Common myeloid progenitor, CD34-positive (primary cell): Measurements from ENCODE around the gene IMMP2L.
"Not testable (repeated sequence)": the region's sequence is repeated elsewhere in the genome, so short reads cannot be mapped to it uniquely, and the experiment has no call there.

Experiments used
- CTCF ChIA-PET: fragments of 350-600 bp; sonication (Branson Sonifier 250); formaldehyde crosslinking; loops from one replicate; lab custom pipeline; 2021; ENCODE audit warnings: antibody characterized with exemption; lab: Charles Lee
- POLR2A ChIA-PET: fragments of 350-600 bp; sonication (Branson Sonifier 250); formaldehyde crosslinking; loops from one replicate; lab custom pipeline; 2021; ENCODE audit warnings: antibody characterized with exemption; lab: Charles Lee
- DNase-seq, 3 donors: peaks; one replicate each; pipeline versions ENCODE4 v3.0.0 to v3.0.0-alpha.2; 2013
- H3K27ac ChIP-seq, 2 experiments: 1 replicate in 1 of 2; 2 replicates in 1 of 2; pipeline ENCODE4 v1.7.0; 2013; ENCODE audit warnings: inconsistent platforms in 2 of 2, low read length in 2 of 2, mild to moderate bottlenecking in 2 of 2, low read depth in 1 of 2, moderate library complexity in 1 of 2; ENCODE audit not compliant: severe bottlenecking in 2 of 2, insufficient read depth in 1 of 2, poor library complexity in 1 of 2
- H3K27me3 ChIP-seq, 5 experiments: replicated peaks in 2 of 5; 1 replicate in 3 of 5; 2 replicates in 2 of 5; pipeline versions ENCODE4 v1.6.1 to v1.7.0; 2013; ENCODE audit warnings: low read length in 4 of 5, mild to moderate bottlenecking in 2 of 5, moderate library complexity in 2 of 5, inconsistent platforms in 1 of 5; ENCODE audit not compliant: insufficient read depth in 5 of 5, control insufficient read depth in 4 of 5
- H3K36me3 ChIP-seq, 4 experiments: 1 replicate in 2 of 4; 2 replicates in 2 of 4; pipeline versions ENCODE4 v1.6.1 to v1.7.0; 2013; ENCODE audit warnings: low read length in 3 of 4, control low read depth in 1 of 4, mild to moderate bottlenecking in 1 of 4; ENCODE audit not compliant: control insufficient read depth in 4 of 4, insufficient read depth in 4 of 4
- H3K4me1 ChIP-seq, 4 experiments: 1 replicate in 3 of 4; 2 replicates in 1 of 4; pipeline versions ENCODE4 v1.6.1 to v1.7.1; 2013; ENCODE audit warnings: low read length in 3 of 4, mild to moderate bottlenecking in 3 of 4, control low read depth in 1 of 4, inconsistent platforms in 1 of 4, moderate library complexity in 1 of 4; ENCODE audit not compliant: control insufficient read depth in 4 of 4, insufficient read depth in 4 of 4; ENCODE audit errors: control extremely low read depth in 1 of 4
- H3K4me3 ChIP-seq, 7 experiments: 1 replicate in 4 of 7; 2 replicates in 3 of 7; pipeline versions ENCODE4 v1.5.1 to v1.7.0; 2013; ENCODE audit warnings: mild to moderate bottlenecking in 7 of 7, low read length in 6 of 7, moderate library complexity in 6 of 7, inconsistent platforms in 2 of 7, low read depth in 2 of 7, control low read depth in 1 of 7; ENCODE audit not compliant: insufficient read depth in 4 of 7, control insufficient read depth in 1 of 7; ENCODE audit errors: extremely low read depth in 1 of 7
- H3K9me3 ChIP-seq, 5 experiments: 1 replicate in 4 of 5; 2 replicates in 1 of 5; pipeline versions ENCODE4 v1.6.1 to v1.7.1; 2013; ENCODE audit warnings: low read length in 4 of 5, mild to moderate bottlenecking in 2 of 5, inconsistent platforms in 1 of 5, low read depth in 1 of 5, moderate library complexity in 1 of 5; ENCODE audit not compliant: control insufficient read depth in 4 of 5, insufficient read depth in 2 of 5; ENCODE audit errors: control extremely low read depth in 1 of 5
- WGBS: methylation state at CpG from one replicate; pipeline ENCODE4 v1.1.5; 2013; ENCODE audit not compliant: insufficient coverage; 5-methylcytosine and 5-hydroxymethylcytosine counted together

IMMP2L gene

DNA sequence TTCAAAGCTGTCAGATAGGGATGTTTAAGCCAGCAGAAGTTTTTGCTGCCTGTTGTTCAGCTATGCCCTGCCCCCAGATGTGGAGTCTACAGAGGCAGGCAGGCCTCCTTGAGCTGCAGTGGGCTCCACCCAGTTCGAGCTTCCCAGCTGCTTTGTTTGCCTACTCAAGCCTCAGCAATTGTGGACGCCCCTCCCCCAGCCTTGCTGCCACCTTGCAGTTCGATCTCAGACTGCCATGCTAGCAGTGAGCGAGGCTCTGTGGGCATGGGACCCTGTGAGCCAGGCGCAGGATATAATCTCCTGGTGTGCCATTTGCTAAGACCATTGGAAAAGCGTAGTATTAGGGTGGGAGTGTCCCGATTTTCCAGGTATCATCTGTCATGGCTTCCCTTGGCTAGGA is 901.7 kb downstream of the IMMP2L start:
- CTCF ChIA-PET: not testable (repeated sequence)

DNA sequence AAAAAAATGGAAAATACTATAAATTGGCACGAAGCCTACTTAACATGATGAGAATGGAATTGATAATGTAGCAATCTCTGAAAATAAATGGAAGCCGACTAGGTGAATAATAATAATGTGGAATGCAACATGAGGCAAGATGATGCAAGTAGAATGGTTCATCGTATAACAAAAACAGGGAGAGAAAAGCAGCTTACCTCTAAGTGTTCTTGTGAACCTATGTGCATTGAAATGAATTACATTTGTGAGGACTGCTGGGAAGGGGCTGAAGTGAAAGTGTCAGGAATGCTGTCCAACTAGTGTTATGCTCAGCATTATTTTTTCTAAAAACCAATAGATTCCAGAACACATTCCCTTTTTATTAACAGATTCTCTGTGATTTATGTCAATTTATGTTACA is 912.0 kb downstream of the IMMP2L start:
- WGBS: 61% methylated on average over 3 of the region's 3 CpGs
- Histone ChIP-seq H3K4me3 (no peak overlapping the region), H3K27me3 (no peaks in the 10 kb centered on the region), H3K9me3 (no peaks in the 10 kb centered on the region), H3K4me1 (no peaks in the 10 kb centered on the region), H3K36me3 (no peaks in the 10 kb centered on the region), H3K27ac (no peak overlapping the region)
- ChIA-PET CTCF (no interaction called here), POLR2A (no interaction called here)
- no peak for DNase-seq

More for the DNA sequence above, 901.7 kb downstream of the IMMP2L start:
- H3K4me1 ChIP-seq, H3K27ac ChIP-seq, POLR2A ChIA-PET, H3K27me3 ChIP-seq, DNase-seq, H3K4me3 ChIP-seq, H3K36me3 ChIP-seq: not testable (repeated sequence)
- peaks cover 1 to 16% (median 5%) of the 10 kb centered on the region in 5 experiments for H3K9me3 ChIP-seq
- WGBS: 96% methylated on average over 3 of the region's 7 CpGs

DNA sequence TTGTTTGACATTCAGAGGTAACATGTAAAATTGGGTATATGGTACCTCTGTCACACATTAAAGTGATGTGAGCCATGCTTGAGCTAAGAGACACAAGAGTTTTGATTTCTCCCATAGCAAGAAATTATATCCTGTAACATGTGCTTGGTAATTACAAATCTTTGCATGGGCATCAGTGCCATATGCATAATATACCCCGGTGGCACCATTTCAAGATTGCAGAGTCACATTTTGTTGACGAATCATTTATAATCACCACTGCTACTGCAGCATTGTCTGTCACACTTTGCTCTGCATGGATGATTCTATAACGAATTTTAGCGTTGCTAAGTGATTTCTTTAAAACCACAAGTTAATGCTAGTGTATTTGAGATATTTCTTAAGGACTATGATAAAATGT is 915.0 kb downstream of the IMMP2L start:
- Histone ChIP-seq H3K9me3 (no peaks in the 10 kb centered on the region), H3K4me3 (no peak overlapping the region), H3K27me3 (no peaks in the 10 kb centered on the region), H3K4me1 (no peaks in the 10 kb centered on the region), H3K36me3 (no peaks in the 10 kb centered on the region), H3K27ac (no peak overlapping the region)
- no peak for DNase-seq
- 100% methylated on average over 2 of the region's 4 CpGs for WGBS
- CTCF ChIA-PET: no interaction called here
- POLR2A ChIA-PET: no interaction called here

DNA sequence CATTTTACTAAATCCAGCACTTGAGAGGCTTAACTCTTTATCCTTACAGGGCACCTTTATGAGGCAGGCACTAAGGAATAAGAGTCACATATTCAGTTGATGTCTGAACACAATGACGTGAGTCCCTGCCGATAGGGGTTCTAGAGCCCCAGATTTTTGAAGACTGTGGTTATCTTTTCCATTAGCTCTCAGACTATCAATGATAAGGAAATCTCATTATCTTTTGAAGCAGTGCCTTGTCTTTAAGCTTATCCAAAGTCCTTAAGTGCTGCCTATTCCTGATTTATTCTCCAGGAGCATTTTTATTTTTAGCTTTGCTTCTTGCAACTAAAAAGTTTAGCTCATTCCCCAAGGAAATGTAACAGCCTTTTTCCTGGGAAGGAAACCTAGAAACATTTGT is 915.5 kb downstream of the IMMP2L start:
- CTCF ChIA-PET: no interaction called here
- no peaks in the 10 kb centered on the region for H3K36me3 ChIP-seq
- no peaks in the 10 kb centered on the region for H3K9me3 ChIP-seq
- DNase-seq: no peak
- POLR2A ChIA-PET: no interaction called here
- H3K27ac ChIP-seq: no peak overlapping the region
- H3K27me3 ChIP-seq: no peaks in the 10 kb centered on the region
- no peaks in the 10 kb centered on the region for H3K4me1 ChIP-seq
- no peak overlapping the region for H3K4me3 ChIP-seq
- WGBS: 86% methylated on average over 2 of the region's 2 CpGs

DNA sequence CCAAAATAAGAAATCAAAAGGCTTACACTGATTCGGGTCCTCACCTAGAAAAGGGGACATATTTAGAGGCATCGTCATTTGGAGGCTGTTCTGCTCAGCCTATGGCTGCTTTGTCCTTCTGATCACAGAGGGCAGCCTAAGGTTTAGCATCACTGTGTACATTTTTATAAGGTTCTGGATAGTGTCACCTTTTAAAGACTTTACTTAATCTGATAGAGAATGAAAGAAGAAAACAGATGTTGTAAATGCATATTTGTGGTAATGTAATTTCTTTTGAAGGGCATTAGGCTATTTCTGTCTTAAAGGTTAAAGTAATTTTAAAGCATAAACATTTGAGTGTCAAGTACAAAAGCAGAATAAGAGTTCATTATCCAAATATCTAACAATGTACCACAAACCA is 916.7 kb downstream of the IMMP2L start:
- 100% methylated on average over 1 of the region's 2 CpGs for WGBS

DNA sequence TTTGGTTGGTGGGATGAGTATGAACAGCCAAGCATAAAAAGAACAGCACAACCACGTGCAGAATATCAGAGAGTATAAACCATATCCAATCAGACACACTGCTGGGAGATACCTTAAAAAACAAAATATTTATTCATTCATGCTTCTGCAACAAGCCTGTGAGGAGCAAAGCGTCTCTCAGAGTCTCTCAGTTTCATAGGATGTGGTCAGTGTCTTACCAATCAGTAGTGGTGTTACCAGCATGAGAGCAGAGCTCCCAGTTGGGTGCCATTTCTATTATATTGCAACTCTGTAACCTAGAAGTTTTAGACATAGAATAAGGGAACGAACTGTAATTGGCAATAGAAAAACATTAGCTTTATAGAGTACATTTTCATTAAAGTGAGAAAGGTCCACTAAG is 917.2 kb downstream of the IMMP2L start:
- WGBS: 83% methylated on average over 1 of the region's 3 CpGs
- Histone ChIP-seq H3K27me3 (no peaks in the 10 kb centered on the region), H3K36me3 (no peaks in the 10 kb centered on the region), H3K9me3 (no peaks in the 10 kb centered on the region), H3K4me3 (no peak overlapping the region), H3K4me1 (no peaks in the 10 kb centered on the region), H3K27ac (no peak overlapping the region)
- DNase-seq: no peak
- CTCF ChIA-PET: no interaction called here
- POLR2A ChIA-PET: no interaction called here

More for the DNA sequence above, 916.7 kb downstream of the IMMP2L start:
- H3K36me3 ChIP-seq: no peaks in the 10 kb centered on the region
- no peak overlapping the region for H3K4me3 ChIP-seq
- no peak for DNase-seq
- no peak overlapping the region for H3K27ac ChIP-seq
- H3K27me3 ChIP-seq: no peaks in the 10 kb centered on the region
- ChIA-PET POLR2A (no interaction called here), CTCF (no interaction called here)
- no peaks in the 10 kb centered on the region for H3K4me1 ChIP-seq
- H3K9me3 ChIP-seq: no peaks in the 10 kb centered on the region

DNA sequence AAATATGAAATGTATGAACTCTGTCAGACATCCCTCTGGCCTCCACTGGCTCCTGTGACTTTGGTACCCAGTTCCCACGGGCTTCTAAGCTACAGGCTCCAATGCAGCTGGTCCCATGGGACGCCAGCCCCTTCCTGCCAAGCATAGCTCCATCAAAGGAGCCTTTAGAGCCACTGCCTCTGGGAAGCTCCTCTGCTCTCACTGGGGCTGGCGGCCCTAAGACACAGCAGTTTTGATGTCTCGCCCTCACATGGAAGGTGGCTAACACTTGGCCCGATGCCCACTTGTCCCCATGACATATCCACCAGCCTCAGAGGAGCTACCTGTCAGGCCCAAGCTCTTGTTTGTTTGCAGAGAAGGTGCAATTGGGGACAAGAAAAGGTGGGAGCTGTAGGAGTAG is 925.0 kb downstream of the IMMP2L start:
- ChIA-PET POLR2A (no interaction called here), CTCF (no interaction called here)
- no peaks in the 10 kb centered on the region for H3K4me1 ChIP-seq
- H3K9me3 ChIP-seq: peaks cover 0 to 4% (median 0%) of the 10 kb centered on the region in 5 experiments
- no peak overlapping the region for H3K27ac ChIP-seq
- no peak overlapping the region for H3K4me3 ChIP-seq
- H3K36me3 ChIP-seq: no peaks in the 10 kb centered on the region
- no peak for DNase-seq
- WGBS: 85% methylated on average over 2 of the region's 5 CpGs
- H3K27me3 ChIP-seq: no peaks in the 10 kb centered on the region
